Right cardiac atrium (tissue), 5 donors: Measurements from ENCODE around the gene LSM2. TPM values are rescaled to one million over a fixed set of nuclear protein-coding genes. Genes with fewer than 3 reads are reported as not detected.
A peak's percentile ranks its signal among the peaks of the same experiment; 100 is the strongest.
"Not testable (repeated sequence)": the region's sequence is repeated elsewhere in the genome, so short reads cannot be mapped to it uniquely, and the experiment has no call there.

Experiments
- ATAC-seq, 2 donors: fragments of 200-7000 bp; cut with Tn5 transposase; one replicate each; pipeline versions ENCODE4 v1.8.0 to v1.9.1; 2020; ENCODE audit warnings: moderate library complexity in 2 of 2, mild to moderate bottlenecking in 1 of 2
- DNase-seq, 3 donors: peaks; one replicate each; pipeline ENCODE4 v3.0.0-alpha.2; 2020
- H3K27ac ChIP-seq: one replicate; pipeline ENCODE4 v1.5.1; 2013; ENCODE audit warnings: mild to moderate bottlenecking, low read length, control low read depth, moderate library complexity
- H3K27me3 ChIP-seq: one replicate; pipeline ENCODE4 v1.6.1; 2013; ENCODE audit not compliant: control insufficient read depth, insufficient read depth
- H3K4me1 ChIP-seq: one replicate; pipeline ENCODE4 v1.6.1; 2013; ENCODE audit warnings: low read length; ENCODE audit not compliant: control insufficient read depth, insufficient read depth
- H3K4me3 ChIP-seq: one replicate; pipeline ENCODE4 v1.5.1; 2013; ENCODE audit warnings: low read length, control low read depth
- H3K9me3 ChIP-seq: one replicate; pipeline ENCODE4 v1.6.1; 2013; ENCODE audit warnings: low read length; ENCODE audit not compliant: control insufficient read depth
- WGBS: extraction: QIAGEN DNeasy Blood & Tissue Kit; methylation state at CpG from one replicate; pipeline ENCODE4 v1.1.7; 2013; 5-methylcytosine and 5-hydroxymethylcytosine counted together
- intact Hi-C, 4 donors: fragments of 100-400 bp; cut with DNase I; formaldehyde crosslinking; loops; one replicate each; pipeline versions ENCODE4 v1.11.0 to v1.14.0; 2022 to 2023
- polyA plus RNA-seq: library from polyadenylated mRNA; stranded (reverse); fragments of 200-250 nt; gene quantifications from one replicate; pipeline ENCODE4 v1.2.3, GENCODE V29; 2013
- total RNA-seq, 4 donors: library from RNA; stranded (reverse); fragmentation: NEBNext Ultra II Directional; extraction: Animal tissue kit (Norgen Biotek cat#: 25700); gene quantifications; one replicate each; pipeline ENCODE4 v1.2.1, GENCODE V29; 2021
- donor health status: healthy with polysubstance abuse.
- donor health status: DM: no; HTN: yes; CAD: no.
- donor health status: DM: no; HTN: no; CAD: no.
- donor health status: DM: no; HTN: yes; CAD: no; lungs with severe emphysema.
- donor health status: DM: yes; HTN: yes; CAD: no.

LSM2 gene
- total and polyA plus RNA-seq, 5 donors: 22.8 to 27.3 (median 24.2) TPM

GRCh38 chr6:31796993-31797385 is 9.8 kb downstream of the LSM2 start:
- WGBS: 75% methylated on average over 2 of the region's 2 CpGs
- DNase-seq (no peak), ATAC-seq (no peak)
- no peaks in the 10 kb centered on the region for H3K27me3 ChIP-seq
- H3K27ac ChIP-seq: no peak overlapping the region
- intact Hi-C loops: no loop called here
- no peaks in the 10 kb centered on the region for H3K4me1 ChIP-seq
- H3K4me3 ChIP-seq: no peak overlapping the region
- H3K9me3 ChIP-seq: no peaks in the 10 kb centered on the region

GRCh38 chr6:31795616-31796298 is 11.0 kb downstream of the LSM2 start, which contains the start of gene VARS1:
Gene VARS1, minus strand, starts transcription at chr6:31795752. Its CDS starts 535 bp downstream, at chr6:31795217.
- ATAC-seq (peak; percentile 93 to 95), DNase-seq (peak; percentile 95 to 98 (median 97))
- peak within 1 kb of the TSS; percentile 69 for H3K4me3 ChIP-seq
- H3K27ac ChIP-seq: peak within 1 kb of the TSS; percentile 91
- under 1% methylated on average over 75 of the region's 75 CpGs for WGBS
- intact Hi-C loops: no loop called here
- H3K27me3 ChIP-seq: no peaks in the 10 kb centered on the region
- no peaks in the 10 kb centered on the region for H3K4me1 ChIP-seq
- H3K9me3 ChIP-seq: no peaks in the 10 kb centered on the region

GRCh38 chr6:31794866-31795615 is 11.7 kb downstream of the LSM2 start:
- Histone ChIP-seq H3K4me3 (peak overlapping the region; percentile 69), H3K27ac (peak overlapping the region; percentile 91), H3K4me1 (no peaks in the 10 kb centered on the region), H3K27me3 (no peaks in the 10 kb centered on the region), H3K9me3 (no peaks in the 10 kb centered on the region)
- ATAC-seq: peak; percentile 14 to 19
- peak in 1 of 3 donors; percentile 61 for DNase-seq
- intact Hi-C loops: loop anchor here in 1 of 4 donors (5.0 kb wide), 1 partner anchor 53 kb away; the partner anchor contains the start of gene MSH5
- under 1% methylated on average over 44 of the region's 44 CpGs for WGBS

GRCh38 chr6:31794294-31794865 is 12.4 kb downstream of the LSM2 start:
- 18% methylated on average over 7 of the region's 7 CpGs for WGBS
- ATAC-seq: no peak
- Histone ChIP-seq H3K9me3 (no peaks in the 10 kb centered on the region), H3K27me3 (no peaks in the 10 kb centered on the region), H3K4me3 (peak overlapping the region; percentile 69), H3K27ac (no peak overlapping the region), H3K4me1 (no peaks in the 10 kb centered on the region)
- DNase-seq: no peak
- intact Hi-C loops: loop anchor here in 1 of 4 donors (5.0 kb wide), 1 partner anchor 52 kb away; the partner anchor contains the start of gene MSH5

- intact Hi-C loops: loop anchor here in 1 of 4 donors (5.0 kb wide), 1 partner anchor 52 kb away; the partner anchor contains the start of gene MSH5
- ATAC-seq, H3K4me1 ChIP-seq, H3K27me3 ChIP-seq, H3K27ac ChIP-seq, H3K4me3 ChIP-seq, H3K9me3 ChIP-seq: not testable (repeated sequence)
- DNase-seq: peak in 1 of 3 donors; percentile 7
- 89% methylated on average over 6 of the region's 6 CpGs for WGBS
Observed at GRCh38 chr6:31793927-31794245, 12.9 kb downstream of the LSM2 start.

GRCh38 chr6:31792761-31793171 is 14.0 kb downstream of the LSM2 start:
- no peak overlapping the region for H3K4me3 ChIP-seq
- WGBS: 90% methylated on average over 12 of the region's 12 CpGs
- no peak overlapping the region for H3K27ac ChIP-seq
- no peaks in the 10 kb centered on the region for H3K4me1 ChIP-seq
- intact Hi-C loops: loop anchor here in 1 of 4 donors (5.0 kb wide), 1 partner anchor 50 kb away; the partner anchor contains the start of gene MSH5
- H3K9me3 ChIP-seq: no peaks in the 10 kb centered on the region
- DNase-seq (peak in 2 of 3 donors; percentile 27 to 46), ATAC-seq (no peak)
- H3K27me3 ChIP-seq: no peaks in the 10 kb centered on the region

GRCh38 chr6:31792090-31792374 is 14.7 kb downstream of the LSM2 start:
- DNase-seq (peak in 1 of 3 donors; percentile 3), ATAC-seq (no peak)
- no peaks in the 10 kb centered on the region for H3K4me1 ChIP-seq
- intact Hi-C loops: loop anchor here in 1 of 4 donors (5.0 kb wide), 1 partner anchor 50 kb away; the partner anchor contains the start of gene MSH5
- WGBS: 77% methylated on average over 3 of the region's 3 CpGs
- H3K27ac ChIP-seq: no peak overlapping the region
- H3K9me3 ChIP-seq: no peaks in the 10 kb centered on the region
- H3K27me3 ChIP-seq: no peaks in the 10 kb centered on the region
- H3K4me3 ChIP-seq: no peak overlapping the region

- H3K27ac ChIP-seq: no peak overlapping the region
- no peaks in the 10 kb centered on the region for H3K9me3 ChIP-seq
- no peak overlapping the region for H3K4me3 ChIP-seq
- intact Hi-C loops: loop anchor here in 1 of 4 donors (5.0 kb wide), 1 partner anchor 49 kb away; the partner anchor contains the start of gene MSH5
- peak; percentile 47 to 61 (median 60) for DNase-seq
- no peaks in the 10 kb centered on the region for H3K4me1 ChIP-seq
- H3K27me3 ChIP-seq: no peaks in the 10 kb centered on the region
- ATAC-seq: no peak
- 62% methylated on average over 12 of the region's 12 CpGs for WGBS
Observed at GRCh38 chr6:31791324-31792089, 15.3 kb downstream of the LSM2 start.

GRCh38 chr6:31785475-31785874 is 21.3 kb downstream of the LSM2 start:
- intact Hi-C loops: no loop called here
- no peak for ATAC-seq
- peak in 2 of 3 donors; percentile 21 to 32 for DNase-seq
- WGBS: 97% methylated on average over 11 of the region's 11 CpGs
- Histone ChIP-seq H3K9me3 (no peaks in the 10 kb centered on the region), H3K27ac (no peak overlapping the region), H3K4me1 (no peaks in the 10 kb centered on the region), H3K27me3 (no peaks in the 10 kb centered on the region), H3K4me3 (no peak overlapping the region)

GRCh38 chr6:31784098-31784925 is 22.5 kb downstream of the LSM2 start:
- intact Hi-C loops: no loop called here
- no peak for ATAC-seq
- whole genome bisulfite sequencing: 90% methylated on average over 15 of the region's 15 CpGs
- no peaks in the 10 kb centered on the region for H3K9me3 ChIP-seq
- DNase-seq: peak in 2 of 3 donors; percentile 32 to 35
- H3K4me1 ChIP-seq: no peaks in the 10 kb centered on the region
- H3K4me3 ChIP-seq: no peak overlapping the region
- H3K27me3 ChIP-seq: no peaks in the 10 kb centered on the region
- H3K27ac ChIP-seq: no peak overlapping the region
